NCI-H1048 (cell line): ENCODE measurements around the gene CCDC141.

Experiments
- DNase-seq: peaks from one replicate; lab custom pipeline; 2025; lab: John Stamatoyannopoulos, UW

CCDC141 gene

DNA sequence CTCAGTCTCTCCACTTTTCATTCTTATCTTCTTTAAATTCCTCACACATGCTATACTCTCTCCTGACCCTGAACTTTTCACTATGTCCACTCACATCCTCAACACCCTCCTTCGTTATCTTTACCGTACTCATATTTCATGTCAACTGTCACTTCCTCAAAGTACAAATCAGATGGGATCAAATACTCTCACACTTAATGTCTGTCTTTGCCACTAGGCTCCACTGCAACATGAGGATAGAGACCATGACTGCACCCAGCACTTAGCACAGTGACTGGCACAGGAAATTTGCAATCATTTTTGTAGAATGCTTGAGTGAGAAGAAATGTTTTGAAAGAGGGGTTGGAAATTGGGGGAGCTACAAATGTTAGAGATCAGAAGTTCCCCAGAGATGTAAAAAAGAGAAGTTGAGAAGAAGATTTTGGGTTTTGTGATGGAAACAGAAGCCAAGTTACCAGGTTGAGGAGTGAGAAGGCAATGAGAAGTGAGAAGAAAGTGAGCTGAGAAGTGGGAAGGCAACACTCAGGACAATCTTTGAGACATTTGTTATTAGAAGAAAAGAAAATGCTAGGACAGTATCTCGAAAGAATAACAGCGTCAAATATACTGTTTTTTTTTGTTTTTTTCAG is 87.0 kb downstream of the CCDC141 start:
- no peak for DNase-seq

GRCh38 chr2:178962152-178962551 is 87.8 kb downstream of the CCDC141 start:
- no peak for DNase-seq

GRCh38 chr2:178954049-178954448 is 95.9 kb downstream of the CCDC141 start:
- DNase-seq = no peak

DNA sequence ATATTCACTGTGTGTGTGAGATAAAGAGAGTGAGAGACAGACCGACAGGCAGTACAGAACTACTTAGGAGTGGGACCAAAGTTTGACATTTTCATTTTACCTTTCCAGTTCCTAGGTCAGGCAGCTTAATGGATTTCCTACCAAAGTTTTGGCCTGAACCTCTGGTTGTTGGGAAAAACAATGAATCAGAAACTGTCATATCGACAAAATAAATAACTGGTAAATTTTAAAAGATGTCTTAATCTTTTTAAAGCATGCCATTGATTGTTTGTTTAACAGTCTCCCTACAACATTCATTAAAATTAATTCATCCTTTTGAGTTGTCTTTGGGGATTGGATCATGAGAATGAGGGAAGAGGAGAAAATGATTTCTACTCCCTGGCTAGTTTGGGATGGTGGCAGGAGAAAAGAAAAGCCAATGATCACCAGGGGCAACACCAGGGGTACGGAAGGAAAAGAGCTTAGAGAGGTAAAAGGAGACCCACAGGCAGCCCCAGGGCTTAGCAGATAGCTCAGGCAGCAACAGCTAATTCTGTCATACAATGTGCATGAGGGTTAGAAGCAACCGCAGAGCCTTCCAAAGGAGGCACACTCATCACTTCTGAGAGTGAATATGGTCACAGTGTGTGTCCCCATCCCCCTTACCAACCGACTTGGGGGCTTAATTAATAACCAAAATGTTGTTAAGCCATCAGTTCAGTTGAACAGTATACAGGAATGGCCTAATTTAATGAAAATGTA is 98.5 kb downstream of the CCDC141 start:
- DNase-seq = no peak

DNA sequence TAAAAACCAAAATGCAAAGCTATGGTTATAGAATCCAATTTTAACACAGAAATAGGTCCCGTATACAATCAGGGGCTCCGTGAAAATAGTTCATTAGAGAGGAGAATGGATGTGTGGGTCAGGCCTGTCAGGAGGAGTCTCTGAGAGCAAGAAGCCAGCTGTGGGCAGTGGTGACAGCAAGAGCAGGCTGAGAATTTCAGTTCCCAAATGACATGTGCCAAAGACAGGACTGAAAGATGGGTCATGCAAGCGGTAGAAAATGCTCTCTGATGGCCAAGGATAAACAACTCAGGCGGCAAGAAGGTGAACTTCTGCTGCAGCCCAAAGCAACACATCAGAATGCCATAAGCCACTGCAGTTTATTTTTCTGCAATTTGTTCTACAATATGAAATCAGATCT is 100.4 kb downstream of the CCDC141 start:
- no peak for DNase-seq

- DNase-seq = no peak
These were observed 100.8 kb downstream of the CCDC141 start for GRCh38 chr2:178949151-178949550.

DNA sequence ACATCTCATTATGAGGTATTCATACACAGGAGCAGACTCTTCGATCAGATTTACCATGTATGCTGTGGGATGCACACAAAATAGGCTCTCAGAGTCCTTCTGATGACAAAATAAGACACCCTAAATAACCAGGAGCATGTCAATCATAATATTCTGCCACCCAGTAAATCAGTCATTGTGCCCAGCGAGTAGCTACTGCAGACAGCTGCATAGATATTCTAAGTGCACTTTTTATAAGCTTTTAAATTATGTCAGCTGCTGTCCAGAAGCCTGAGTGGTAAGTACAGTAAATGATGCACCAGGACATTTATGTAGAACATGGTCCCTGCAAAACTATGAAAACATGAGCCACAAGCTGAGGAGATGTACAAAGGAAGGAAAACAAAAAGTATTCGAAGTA is 102.9 kb downstream of the CCDC141 start:
- DNase-seq = no peak

DNA sequence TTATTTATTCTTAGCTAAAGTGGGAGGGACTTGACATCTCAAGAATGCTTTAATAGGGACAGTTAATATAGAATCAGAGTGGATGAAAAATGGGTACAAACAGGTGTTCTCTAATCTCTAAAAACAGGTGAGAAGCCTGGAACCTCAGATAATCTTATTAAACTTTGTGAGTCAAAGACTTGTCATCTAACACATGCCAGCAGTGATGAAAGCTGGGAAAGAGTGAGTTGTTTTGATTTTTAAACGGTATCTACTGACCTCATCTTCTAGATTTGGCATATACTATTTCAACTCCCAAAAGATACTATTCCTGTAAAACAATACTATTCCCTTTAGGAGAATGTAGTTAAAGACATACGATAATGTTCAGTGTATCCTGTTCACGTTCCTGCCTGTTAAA is 103.4 kb downstream of the CCDC141 start:
- no peak for DNase-seq

- no peak for DNase-seq
These were observed 106.2 kb downstream of the CCDC141 start for GRCh38 chr2:178943745-178944144.

- no peak for DNase-seq
These were observed 115.4 kb downstream of the CCDC141 start for GRCh38 chr2:178934571-178934970.

GRCh38 chr2:178933493-178933892 is 116.4 kb downstream of the CCDC141 start:
- no peak for DNase-seq

- no peak for DNase-seq
These were observed 121.9 kb downstream of the CCDC141 start for GRCh38 chr2:178928077-178928476.

DNA sequence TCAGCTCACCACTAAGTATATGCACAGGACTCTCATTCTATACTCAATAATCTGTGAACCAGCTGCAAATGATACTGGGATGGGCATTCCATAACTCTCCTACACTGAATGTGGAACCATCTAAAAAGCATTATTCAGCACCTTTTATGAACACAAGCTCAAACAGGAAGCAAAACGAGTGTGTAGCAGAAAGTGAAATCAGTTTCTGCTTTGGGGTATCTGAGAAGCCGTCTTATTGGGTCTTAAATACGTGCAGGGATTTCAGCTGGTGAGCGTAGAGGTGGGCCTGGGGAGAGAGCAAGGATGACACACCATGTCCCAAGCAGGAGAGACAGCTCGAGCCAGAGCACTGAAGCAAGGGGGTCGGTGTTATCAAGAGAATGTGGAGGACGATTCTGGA is 122.8 kb downstream of the CCDC141 start:
- no peak for DNase-seq

DNA sequence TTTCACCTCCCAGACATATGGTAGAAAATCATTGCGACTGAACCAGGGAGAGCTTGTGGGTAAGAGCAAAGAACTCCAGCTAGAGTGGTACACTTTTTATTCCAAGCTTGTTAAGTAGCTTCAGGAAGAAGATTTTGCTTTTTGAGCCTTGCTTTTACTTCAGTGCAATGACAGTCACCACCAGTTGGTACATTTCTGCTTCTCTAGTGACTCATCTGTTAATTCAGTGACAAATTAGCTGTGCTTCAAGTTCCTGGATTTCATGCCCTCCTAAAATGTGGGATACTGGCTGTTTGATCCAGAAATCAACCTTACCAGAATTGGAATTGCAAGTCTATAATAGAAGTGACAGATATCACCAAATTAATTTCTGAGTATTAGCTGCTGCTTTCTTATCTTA is 125.1 kb downstream of the CCDC141 start:
- no peak for DNase-seq

- no peak for DNase-seq
These were observed 126.4 kb downstream of the CCDC141 start for GRCh38 chr2:178923546-178923945.

DNA sequence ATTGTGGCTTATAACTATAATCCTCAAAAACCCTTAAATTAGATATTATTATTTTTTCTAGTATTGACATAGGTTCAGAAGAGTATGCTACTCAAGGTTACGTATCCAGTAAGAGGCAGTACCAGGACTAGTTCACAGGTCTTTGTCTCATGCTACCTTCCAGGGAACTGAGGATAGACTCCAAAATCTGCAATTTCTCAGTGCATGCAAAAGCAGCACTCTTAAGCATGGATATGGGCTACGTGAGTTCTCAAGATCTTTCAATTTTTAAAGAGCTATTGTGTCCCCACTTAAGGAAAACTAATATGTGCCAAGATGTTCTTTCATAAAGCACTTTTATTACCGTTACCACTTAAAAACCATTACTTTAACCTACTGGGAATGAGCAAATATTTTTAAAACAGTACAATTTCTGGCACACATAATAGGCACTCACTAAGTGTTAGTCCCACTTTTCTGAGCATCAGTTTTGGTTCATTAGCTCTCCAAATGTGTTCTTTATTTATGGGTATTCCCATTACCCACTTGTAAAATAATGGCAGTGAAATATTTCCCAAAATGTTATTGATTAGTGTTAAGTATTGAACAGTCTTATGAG is 128.9 kb downstream of the CCDC141 start:
- no peak for DNase-seq

- no peak for DNase-seq
These were observed 132.4 kb downstream of the CCDC141 start for GRCh38 chr2:178917555-178917954.

GRCh38 chr2:178915423-178916173 is 134.3 kb downstream of the CCDC141 start:
- no peak for DNase-seq

GRCh38 chr2:178914259-178914849 is 135.6 kb downstream of the CCDC141 start:
- DNase-seq = peak; percentile 29

DNA sequence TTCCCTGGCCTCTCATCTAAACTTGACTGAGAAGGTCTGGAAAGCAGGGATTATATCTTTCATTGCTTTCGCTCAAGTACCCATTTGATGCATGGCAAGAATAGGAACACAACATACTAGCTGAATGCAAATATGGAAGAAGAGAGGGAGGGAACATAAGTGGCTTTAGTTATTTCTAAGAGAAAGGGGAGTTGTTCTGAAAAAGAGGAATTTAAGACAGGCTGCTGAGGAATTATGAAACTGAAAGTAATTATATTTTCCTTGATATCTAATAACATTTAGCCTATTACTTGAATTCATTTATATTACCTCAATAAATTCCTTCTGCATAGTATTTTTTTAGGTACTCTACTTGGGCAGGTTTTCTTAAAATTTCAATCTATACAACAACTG is 136.9 kb downstream of the CCDC141 start:
- no peak for DNase-seq

GRCh38 chr2:178912416-178913048 is 137.4 kb downstream of the CCDC141 start:
- DNase-seq = no peak

DNA sequence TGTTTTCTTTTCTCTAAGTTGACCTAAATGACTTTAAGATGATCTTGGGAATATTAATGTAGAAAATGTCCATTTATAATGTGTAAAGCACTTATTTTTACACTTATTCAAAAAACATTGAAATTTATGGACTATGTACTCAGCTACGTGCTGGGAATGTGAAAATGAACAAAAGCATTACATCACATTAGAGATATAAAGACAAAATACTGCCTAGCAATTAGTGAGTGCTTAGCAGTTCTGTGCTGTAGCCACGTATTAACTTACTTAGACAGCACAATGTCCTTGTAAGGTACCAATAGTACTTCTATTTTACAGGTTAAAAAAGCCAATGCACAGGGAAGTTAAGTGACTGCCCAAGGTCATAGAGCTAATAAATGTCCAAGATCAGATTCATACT is 138.9 kb downstream of the CCDC141 start:
- DNase-seq = no peak
